Uterus (tissue), 2 donors: Measurements from ENCODE around the gene NAAA.

Source experiments
- POLR2A ChIP-seq, 2 donors: fragments of 450-650 bp; IDR thresholded peaks; one replicate each; pipeline ENCODE4 v1.6.1; 2016; ENCODE audit warnings: antibody characterized with exemption in 2 of 2, mild to moderate bottlenecking in 1 of 2, moderate library complexity in 1 of 2
- TF ChIP-seq, protein P1 (sequence below), 4 experiments: fragments of 200-600 bp in 2 of 4; fragments of 450-650 bp in 2 of 4; sonication (generic) in 2 of 4; IDR thresholded peaks; one replicate each; pipeline ENCODE4 v1.5.1; 2016 to 2019; ENCODE audit warnings: antibody characterized with exemption in 4 of 4, mild to moderate bottlenecking in 2 of 4, moderate library complexity in 1 of 4

DNA sequence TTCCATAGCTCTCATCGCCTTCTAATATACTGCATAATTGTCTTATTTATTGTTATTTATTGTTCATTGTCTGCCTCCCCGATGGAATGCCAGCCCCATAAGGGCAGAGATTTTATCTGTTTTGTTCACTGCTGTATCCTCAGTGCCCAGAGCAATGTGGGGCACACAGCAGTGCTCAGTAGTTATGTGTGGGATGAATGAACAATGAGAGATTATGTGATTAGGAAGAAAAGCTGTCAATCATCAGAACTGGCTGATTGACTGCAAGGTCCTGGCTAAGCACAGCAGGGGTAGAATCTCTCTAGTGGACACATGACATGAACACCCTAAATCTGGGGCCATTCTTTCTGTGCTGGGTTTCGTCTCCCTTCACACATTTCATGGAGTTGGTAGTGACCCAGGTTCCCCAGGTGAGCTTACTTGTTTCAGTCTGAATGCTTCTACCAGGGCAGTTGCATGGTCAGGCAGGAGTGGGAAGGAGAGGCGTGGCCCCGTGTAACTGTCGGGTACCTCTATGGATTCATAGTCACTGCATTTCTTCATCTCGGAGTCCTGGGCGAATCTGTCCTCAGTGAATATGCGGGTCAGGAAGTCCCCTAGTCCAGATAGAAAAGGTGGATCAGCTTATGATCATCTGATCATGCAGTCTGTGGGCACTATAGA, 51.1 kb downstream of the NAAA start:
- TF ChIP-seq POLR2A (IDR thresholded peaks at IDR 0.05): no peak
- TF ChIP-seq, protein P1, sequence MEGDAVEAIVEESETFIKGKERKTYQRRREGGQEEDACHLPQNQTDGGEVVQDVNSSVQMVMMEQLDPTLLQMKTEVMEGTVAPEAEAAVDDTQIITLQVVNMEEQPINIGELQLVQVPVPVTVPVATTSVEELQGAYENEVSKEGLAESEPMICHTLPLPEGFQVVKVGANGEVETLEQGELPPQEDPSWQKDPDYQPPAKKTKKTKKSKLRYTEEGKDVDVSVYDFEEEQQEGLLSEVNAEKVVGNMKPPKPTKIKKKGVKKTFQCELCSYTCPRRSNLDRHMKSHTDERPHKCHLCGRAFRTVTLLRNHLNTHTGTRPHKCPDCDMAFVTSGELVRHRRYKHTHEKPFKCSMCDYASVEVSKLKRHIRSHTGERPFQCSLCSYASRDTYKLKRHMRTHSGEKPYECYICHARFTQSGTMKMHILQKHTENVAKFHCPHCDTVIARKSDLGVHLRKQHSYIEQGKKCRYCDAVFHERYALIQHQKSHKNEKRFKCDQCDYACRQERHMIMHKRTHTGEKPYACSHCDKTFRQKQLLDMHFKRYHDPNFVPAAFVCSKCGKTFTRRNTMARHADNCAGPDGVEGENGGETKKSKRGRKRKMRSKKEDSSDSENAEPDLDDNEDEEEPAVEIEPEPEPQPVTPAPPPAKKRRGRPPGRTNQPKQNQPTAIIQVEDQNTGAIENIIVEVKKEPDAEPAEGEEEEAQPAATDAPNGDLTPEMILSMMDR (IDR thresholded peaks at IDR 0.05): no peak
